ENCODE measurements around the gene SLC35E1. TPM values are rescaled to one million over a fixed set of nuclear protein-coding genes. Genes with fewer than 3 reads are reported as not detected.
"Not testable (repeated sequence)": the region's sequence is repeated elsewhere in the genome, so short reads cannot be mapped to it uniquely, and the experiment has no call there.

SLC35E1 gene
- total RNA-seq, 1 experiment from 2014 or later: 20.8 TPM

DNA sequence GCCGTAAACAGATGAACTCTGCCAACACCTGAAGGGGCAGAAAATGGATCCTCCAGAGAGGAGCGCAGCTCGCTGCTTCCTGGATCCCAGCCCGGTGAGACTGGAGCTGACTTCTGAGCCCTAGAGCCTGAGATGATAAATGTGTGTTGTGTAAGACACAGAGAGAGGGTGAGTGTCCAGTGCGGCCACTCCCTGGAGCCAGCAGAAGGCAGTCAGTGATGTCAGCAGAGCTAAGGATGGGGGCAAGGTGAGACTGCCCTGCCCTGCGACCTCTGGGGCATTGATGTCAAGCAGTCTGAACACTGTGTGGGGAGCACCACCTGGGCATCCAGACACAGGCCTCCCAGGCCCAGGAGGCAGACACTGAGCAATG is 9.7 kb upstream of the SLC35E1 start:
- DNase-seq (ENCODE audit: low read depth): no peak

DNA sequence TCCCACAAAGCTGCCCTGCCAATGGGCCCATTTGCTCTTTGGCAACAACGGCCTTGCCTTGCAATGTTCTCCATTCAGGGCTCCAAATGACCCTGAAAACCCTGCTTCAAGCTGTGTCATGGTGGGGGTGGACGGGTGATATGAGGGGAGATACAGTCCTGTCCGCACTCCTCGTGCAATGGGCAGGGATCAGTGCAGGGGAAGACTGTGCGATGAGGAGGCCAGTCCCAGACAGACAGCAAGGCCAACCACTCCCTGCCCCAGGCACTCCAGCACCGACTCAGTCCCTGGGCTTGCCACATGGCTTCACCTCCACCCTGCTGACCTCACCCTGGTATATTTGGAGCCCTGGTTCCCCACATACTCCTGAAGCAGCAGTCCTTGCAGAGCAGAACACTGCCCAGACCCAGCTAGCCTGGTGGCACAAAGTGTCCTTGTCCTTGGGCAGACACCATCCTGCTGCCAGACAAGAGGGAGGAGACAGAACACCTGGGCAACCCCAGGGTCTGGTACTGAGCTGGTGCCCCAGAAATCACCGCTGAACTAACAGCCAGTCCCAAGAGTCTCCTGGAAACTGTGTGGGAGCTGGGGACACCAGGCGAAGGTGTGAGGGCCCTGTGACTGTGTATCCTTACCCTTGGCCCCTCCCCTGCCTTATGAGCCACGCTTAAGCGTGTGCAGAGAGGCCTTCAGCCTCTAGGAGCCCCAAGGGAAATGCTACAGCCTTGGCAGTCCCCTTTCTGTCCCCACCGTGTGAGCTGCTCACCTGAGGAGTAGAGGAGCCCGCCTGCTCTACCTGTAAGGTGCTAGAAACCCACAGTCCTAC is 9.1 kb upstream of the SLC35E1 start:
- no peak for DNase-seq (ENCODE audit: low read depth)

DNA sequence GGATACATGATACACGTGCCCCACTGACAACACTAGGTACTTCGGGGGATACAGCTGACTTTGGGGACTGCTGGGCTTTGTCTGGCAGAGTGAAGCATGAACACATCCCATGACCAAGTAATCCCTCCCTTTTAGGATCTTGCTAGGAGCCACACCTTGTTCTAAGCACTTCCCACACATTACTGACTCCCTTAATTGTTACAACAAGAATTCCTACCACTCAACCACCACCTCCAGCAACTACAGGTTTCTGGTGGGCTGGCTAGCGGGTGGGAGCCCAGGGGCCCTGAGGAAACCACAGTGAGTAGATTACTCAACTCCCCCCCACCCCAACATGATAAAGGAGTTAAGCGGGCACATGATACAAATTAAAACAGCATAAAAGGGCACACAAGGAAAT is 7.2 kb upstream of the SLC35E1 start:
- no peak for DNase-seq (ENCODE audit: low read depth)

DNA sequence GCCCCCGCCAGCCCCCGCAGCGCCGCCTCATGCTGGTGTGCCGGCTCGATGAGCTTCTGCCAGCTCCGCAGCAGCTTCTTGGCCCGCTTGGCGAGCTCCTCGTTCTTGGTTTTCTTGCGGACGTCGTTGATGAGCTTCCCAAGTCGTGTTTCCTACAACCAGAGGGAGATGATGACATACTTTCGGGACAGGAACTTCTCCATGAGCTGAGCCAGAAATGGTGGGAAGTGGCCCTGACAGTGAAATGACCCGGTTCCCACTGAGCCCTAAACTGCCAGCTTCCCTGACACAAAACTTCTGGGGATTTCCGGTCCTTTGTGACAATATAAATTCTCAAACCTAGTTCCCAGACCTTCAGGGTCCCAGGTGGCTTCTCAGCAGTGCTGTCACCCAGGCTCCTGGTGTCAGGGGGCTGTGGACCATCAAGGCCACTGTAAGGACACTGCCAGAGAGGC is 5.3 kb upstream of the SLC35E1 start:
- DNase-seq (ENCODE audit: low read depth): no peak

DNA sequence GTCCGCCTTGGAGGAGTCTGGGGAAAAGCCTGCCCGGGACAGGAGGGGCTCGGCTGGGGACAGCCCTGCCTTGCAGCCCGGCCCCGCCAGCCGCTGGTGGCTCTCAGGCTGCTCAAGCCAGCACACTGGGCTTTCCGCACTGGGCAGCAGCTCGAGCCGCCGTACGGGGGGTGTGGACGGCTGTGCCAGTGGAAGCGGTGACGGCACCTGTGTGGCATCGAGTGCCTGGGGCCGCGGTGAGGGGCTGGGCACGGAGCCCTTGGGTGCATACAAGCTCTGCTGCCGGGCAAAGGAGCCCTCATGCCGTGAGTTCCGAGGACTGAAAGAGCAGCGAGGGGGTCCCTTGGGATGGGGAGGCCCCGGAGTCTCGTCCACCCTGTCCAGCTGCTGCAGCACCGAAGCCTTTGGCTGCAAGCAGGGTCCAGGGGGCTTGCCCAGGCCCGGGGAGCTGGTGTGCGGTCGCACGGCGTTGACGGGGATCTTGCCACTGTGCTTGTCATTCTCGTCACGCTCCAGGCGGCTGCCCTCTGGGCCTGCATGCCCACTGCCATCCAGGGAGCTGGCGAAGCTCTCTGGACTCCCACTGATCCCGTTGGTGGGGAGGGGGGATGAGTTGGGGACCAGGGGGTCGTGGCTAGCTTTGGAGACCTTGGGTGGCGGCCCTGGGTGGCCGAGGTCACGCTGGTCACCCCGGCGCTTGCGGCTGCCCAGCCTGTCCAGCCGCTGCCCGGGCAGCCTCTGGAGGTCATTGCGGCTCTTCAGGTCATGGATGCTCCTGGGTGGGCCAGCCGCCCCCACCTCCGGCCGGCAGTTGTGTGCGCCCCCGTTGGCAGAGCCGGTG is 4.7 kb upstream of the SLC35E1 start:
- no peak for DNase-seq (ENCODE audit: low read depth)

DNA sequence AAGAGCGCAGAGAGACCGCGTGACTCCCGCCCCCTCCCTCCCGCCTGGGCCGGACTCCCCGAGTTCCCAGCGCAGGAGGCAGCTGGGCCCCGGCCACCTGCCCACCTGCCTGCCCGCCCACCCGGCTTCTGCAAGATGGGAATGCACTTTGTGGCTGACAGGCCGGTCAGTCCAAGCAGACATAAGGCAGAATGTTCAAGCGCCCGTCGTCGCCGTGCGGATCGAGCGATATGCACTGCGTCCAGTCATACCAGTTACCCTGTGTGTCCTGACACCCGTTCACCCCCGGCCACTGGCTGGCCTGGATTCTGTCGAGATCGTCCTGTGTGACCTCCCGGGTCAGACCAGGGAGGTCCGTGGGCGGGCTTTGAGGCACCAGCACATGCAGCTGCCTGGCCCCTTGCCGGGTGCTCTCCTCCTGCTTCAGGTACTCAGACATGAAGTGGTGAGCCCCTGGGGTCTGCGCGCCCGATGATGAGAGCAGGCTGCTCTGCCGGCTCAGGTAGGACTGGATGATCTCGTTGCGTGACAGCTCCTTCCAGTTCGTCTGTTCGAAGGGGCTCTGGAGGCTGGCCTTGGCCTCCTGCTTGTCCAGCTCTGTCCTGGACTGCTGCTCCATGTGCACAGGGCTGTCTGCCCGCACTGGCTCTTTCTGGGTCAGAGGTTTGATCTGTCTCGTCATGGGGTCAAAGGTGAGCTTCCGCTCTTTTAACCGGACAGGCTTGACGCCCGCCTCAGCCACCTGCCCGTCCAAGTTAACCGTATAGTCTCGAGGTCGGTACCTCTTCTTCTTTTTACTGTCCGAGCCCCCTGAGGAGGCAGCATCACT is 3.9 kb upstream of the SLC35E1 start:
- no peak for DNase-seq (ENCODE audit: low read depth)

DNA sequence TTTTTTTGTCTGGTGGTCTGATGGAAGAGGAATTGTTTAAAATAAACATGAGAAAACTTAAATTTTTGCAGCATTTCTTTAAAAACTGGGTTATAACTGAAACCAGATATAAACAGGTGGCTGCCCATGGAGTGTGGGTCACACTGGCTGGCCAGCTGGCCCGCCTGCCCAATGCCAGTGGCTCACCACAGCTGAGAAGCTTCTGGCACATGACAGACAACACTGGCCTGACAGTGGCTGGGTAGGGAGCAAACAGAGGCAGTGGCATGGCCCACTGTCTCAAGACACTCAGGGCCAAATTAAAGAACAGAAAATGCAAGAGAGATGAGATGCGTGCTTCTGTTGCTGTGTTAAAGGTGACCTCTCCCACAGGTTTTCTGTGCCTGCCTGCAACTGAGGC is 3.1 kb upstream of the SLC35E1 start:
- DNase-seq (ENCODE audit: low read depth): no peak

DNA sequence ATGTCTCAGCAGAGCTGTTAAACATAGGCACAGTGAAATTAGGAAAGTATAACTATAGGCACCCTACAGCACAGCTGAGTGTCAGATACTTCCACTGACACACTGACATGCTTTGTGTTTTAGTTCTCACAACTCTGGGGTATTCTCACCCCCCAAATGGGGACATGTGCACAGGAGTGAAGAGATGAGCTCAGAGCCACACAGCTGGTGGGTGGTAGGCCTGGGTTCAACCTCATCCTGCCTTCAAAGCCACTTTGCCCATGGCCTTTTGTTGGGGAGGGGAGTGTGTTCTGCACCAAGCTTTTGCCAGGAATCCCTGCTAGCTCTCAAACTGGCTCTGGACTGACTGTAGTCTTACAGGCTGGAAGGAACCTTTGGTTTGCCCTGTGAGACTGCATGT is 1.7 kb upstream of the SLC35E1 start:
- DNase-seq (ENCODE audit: low read depth): no peak

DNA sequence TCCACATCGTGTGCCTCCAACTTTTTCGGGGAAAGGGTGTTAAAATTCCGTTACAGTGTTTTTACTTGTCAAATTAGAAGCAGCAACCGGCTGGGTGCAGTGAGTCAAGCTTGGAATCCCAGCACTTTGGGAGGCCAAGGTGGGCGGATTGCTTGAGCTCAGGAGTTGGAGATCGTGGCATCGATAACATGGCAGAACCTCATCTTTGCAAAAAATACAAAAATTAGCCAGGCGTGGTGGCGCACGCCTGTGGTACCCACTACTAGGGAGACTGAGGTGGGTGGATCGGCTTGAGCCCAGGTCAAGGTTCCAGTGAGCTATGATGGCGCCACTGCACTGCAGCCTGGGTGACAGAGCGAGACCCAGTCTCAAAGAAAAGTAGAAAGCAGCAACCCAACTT is 1.1 kb upstream of the SLC35E1 start:
- no peak for DNase-seq (ENCODE audit: low read depth)

DNA sequence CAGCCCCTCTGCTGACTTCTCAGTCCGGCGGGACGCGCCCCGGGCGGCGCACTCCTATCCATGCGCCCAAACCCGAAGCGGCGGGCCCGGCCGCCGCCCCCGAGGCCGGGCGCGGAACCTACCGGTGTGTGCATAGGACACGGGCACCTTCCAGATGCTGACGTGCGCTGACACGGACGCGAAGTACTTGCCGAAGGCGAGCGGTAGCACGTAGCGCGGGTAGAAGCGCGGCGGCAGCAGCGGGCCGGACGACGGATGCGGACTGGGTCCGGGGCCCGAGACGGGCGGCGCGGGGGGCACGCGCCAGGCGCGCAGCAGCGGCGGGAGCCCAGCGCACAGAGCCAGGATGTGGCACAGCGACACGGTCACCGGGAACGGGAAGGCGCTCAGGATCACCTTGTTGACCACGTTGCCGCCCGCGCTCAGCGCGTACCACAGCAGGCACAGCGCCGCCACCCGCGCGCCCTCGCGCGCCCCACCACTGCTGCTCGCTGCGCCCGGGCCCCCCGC is 338 bp downstream of the SLC35E1 start:
- no peak for DNase-seq (ENCODE audit: low read depth)

DNA sequence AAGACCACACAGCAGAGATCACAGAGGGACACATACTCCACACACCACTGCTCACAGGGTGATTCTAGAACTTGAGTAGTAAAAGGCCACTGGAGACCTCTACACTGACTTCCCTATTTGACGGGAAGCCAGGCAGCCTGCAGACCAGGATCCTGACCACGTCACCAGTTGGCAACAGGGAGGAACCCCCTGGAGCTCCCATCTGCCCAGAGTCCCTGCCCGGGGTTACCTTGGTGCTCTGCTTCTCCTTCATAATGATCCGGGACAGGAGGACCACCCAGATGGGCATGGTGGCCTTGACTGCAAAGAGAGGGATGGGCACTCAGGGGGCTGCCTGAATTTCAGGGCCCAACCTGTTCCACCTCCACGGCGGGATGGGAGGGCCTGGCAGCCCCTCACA is 932 bp downstream of the SLC35E1 start:
- peak; percentile 47 for DNase-seq (ENCODE audit: low read depth)

DNA sequence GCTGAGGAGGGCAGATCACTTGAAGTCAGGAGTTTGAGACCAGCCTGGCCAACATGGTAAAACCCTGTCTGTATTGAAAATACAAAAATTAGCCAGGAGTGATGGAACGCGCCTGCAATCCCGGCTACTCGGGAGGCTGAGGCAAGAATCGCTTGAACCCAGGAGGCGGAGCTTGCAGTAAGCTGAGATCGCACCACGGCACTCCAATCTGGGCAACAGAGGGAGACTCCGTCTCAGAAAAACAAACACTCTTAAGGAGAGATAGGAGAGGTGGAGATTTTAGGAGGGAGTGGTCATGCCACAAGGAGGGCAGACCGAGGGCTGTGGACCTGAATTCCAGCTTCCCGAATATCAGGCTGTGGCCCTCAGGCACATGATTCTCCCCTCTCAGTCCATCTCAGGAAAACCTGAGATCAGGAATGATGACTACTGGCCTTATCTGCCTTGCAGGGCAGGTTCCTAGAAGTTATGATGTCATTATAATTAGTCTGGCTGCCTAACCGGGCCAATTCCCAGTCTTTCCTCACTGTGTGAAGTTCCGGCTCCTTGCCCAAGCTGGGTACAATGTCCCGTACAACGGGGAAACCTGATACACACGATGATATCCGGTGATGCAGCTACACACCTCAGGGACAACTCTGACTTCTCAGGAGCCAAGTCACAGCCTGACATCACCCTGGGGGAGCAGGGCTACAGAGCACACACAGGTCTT is 2.5 kb downstream of the SLC35E1 start:
- DNase-seq (ENCODE audit: low read depth): no peak

DNA sequence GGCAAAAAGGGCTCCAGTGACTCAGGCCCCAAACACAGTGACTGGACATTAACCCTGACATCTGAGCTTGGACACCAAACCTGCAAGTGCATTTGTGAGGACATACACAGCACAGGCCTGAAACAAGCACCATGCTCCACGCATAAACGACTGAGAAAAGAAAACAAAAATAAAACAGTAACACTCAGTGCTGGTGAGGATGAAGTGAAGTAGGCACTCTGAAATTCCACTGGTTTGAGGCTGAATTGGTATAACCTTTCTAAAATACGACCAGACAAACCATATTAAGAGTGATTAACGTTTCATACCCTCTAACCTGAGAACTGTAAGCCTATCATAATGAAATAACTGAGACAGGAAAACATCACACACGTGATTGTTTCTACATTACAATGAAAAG is 5.5 kb downstream of the SLC35E1 start:
- no peak for DNase-seq (ENCODE audit: low read depth)

DNA sequence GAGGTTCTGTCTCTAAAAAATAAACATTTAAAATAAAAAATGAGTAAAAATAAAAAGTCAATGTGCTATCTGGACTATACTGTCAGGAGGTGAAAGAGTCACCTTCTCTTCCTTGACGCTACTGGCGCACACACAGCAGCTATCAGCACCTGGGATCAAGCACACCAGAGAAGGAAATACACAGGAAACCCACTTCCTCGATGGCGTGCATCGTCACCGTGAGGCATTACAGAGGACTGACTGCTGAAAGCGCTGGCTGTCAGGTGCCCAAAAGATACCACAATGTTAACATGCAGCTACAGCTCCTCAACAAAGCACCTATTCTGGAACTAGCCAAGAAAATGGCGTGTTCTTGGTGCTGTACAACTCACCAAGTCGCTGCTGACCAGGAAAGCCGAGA is 6.1 kb downstream of the SLC35E1 start:
- DNase-seq (ENCODE audit: low read depth): no peak

DNA sequence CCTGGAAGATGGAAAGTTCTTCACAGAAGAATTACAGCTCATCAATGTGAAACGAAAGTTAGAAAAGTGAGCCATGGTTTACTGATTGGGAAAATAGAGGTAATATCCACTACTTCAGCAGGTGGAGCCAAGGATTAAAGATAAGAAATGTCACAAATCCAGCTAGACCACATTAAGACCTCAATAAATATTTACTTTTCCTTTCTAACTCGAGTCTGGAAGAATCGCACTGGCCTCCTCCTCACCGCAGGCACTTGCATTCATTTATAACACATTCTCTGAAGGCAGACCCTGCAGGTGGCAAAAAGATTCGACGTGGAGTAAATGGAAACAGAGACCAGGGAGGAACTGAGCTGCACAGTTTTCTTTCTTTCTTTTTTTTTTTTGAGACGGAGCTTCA is 7.4 kb downstream of the SLC35E1 start:
- DNase-seq (ENCODE audit: low read depth): no peak

DNA sequence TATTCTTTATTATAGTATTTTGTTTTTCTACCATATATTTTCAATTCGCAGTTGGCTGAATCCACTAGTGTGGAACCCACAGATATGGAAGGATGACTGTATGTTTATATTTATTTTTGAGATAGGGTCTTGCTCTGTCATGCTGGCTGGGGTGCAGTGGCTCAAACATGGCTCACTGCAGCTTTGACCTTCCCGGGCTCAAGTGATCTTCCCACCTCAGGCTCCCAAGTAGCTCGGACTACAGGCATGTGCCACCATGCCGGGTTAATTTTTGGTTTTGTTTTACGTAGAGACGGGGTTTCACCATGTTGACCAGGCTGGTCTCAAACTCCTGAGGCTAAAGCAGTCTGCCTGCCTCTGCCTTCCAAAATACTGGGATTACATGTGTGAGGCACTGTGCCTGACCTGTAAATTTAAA is 9.6 kb downstream of the SLC35E1 start:
- DNase-seq (ENCODE audit: low read depth): no peak

DNA sequence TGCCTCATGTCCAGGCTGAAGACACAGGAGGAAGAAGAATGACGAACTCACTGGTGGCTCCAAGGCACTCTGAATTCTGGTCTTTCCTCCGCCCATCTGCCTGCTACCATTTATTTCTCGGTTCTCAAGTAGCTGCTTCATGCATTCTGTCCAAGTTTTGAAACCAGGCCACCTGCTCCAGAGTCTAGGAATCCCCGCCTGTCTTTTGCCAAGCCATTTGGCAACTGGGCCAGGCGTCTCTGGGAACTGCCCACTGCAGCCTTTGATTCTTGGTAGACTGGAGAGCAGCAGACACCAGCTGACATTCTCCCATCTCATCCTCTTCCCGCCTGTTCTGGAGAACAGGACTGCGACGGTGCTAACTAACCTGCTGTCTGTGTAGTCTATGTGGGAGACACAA is 10.8 kb downstream of the SLC35E1 start:
- no peak for DNase-seq (ENCODE audit: low read depth)

DNA sequence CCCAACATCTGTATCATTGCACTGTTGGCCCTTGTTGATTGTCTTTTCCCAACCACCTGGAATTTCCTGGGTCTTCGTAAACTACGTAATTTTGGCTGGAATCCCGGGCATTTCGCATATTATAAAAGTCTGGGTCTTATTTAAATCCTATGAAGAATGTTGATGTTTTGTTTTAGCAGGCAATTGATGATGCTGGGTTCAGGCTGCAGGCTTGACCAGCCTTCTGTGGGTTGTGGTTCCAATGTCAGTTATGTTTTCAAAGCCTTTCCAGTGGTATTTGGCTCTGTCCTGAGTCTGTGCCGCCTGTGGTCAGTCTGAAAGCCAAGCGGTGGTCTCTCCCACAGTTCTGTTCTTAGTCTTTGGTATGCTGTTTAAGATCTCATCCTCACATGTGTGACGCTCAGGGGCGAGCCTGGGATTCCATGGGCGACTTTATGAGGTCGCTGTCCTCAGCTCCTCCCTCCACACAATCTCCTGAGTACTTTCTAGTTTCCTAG is 12.4 kb downstream of the SLC35E1 start:
- DNase-seq (ENCODE audit: low read depth): no peak

DNA sequence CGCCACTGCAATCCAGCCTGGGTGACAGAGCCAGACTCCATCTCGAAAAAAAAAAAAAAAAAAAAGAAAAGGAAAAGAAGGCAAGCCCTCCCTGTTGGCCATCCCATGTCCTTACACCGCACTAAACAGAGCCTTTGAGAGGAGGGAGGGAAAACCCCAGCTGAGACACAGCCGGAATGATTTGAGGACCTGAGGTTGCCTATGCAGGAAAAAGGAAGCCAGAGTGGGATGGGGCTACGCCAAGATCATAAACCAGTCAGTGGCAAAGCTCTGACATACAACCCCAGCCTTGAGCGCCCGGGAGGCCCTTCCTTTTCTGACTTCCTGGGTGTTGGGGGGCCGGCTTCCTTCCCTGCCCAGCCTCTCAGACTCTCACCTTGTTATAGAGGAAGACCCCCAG is 17.4 kb downstream of the SLC35E1 start:
- no peak for DNase-seq (ENCODE audit: low read depth)

DNA sequence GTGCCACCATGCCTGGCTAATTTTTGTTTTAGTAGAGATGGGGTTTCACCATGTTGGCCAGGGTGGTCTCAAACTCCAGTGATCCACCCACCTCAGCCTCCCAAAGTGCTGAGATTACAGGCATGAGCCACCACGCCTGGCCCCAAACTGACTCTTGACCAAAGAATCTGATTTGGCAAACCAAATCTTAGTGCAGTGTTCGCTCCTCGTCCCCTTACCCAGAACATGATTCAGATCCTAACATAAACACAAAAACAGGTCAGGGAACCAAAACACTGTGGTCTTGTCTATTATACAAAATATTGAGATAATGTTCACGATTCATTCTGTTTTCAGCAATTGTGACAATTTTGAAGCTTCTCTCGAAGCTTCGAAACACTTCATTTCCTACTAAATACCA is 20.3 kb downstream of the SLC35E1 start:
- DNase-seq (ENCODE audit: low read depth): not testable (repeated sequence)

DNA sequence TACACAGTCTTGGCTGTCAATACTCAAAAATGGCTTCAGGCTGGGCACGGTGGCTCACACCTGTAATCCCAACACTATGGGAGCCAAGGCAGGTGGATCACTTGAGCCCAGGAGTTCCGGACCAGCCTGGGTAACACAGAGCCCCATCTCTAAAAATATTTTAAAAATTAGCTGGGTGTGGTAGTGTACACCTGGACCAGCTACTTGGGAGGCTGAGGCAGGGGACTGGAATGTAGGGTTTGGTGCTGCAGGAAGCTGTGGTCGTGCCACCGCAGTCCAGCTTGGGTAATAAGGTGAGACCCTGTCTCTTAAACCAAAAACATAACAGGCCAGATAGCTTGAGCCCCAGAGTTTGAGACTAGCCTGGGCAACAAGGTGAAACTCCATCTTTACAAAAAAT is 23.3 kb downstream of the SLC35E1 start:
- DNase-seq (ENCODE audit: low read depth): no peak
